Stimulated activated CD4-positive, alpha-beta T cell treated with anti-CD3 and anti-CD28 coated beads, Interleukin-2, amount 100 ng/mL, for 24 hours (primary cell): Measurements from ENCODE around the gene ING1.
"Not testable (repeated sequence)": the region's sequence is repeated elsewhere in the genome, so short reads cannot be mapped to it uniquely, and the experiment has no call there.

ENCODE experiments used
- DNase-seq, 2 donors: peaks; one replicate each; pipeline ENCODE4 v3.0.0-alpha.2; 2020

The ING1 gene, protein sequence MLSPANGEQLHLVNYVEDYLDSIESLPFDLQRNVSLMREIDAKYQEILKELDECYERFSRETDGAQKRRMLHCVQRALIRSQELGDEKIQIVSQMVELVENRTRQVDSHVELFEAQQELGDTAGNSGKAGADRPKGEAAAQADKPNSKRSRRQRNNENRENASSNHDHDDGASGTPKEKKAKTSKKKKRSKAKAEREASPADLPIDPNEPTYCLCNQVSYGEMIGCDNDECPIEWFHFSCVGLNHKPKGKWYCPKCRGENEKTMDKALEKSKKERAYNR

GRCh38 chr13:110713642-110713952, at the start of gene ING1:
Gene ING1, plus strand, starts transcription at chr13:110713700. Its CDS starts 450 bp downstream, at chr13:110714150.
- DNase-seq, result no peak

DNA sequence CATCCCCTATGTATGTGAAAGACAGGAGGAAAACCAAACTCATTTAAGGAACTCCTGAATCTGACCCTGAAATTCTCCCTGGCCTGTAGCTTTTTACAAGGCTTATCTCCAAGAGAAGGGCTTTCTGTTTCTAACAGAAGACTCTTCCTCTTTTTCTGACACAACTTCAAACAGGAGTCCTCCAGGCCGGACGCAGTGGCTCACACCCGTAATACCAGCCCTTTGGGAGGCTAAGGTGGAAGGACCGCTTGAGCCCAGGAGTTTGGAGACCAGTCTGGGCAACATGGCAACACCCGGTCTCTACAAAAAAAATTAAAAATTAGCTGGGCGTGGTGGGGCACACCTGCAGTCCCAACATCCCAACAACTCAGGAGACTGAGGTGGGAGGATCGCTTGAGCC, 49.5 kb upstream of the ING1 start:
- no peak for DNase-seq

DNA sequence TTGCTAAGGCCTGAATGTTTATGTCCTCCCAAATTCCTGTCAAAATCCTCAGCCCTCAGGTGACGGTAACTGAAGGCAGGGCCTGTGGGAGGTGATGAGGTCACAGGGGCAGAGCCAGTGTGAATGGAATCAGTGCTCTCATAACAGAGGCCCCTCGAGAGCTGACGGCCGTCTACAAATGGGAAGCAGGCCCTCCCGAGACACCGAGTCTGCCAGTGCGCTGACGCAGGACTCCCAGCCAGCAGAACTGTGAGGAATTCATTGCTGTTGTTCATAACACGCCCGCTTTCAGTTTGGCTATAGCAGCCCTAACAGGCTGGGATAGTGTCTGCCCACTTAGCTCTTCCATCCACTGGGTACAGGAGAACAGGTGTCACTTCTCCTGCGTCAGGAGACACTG, 48.8 kb upstream of the ING1 start:
- DNase-seq, result no peak

- DNase-seq, result no peak
Observed at GRCh38 chr13:110665491-110666254, 47.8 kb upstream of the ING1 start.

GRCh38 chr13:110666255-110666533, 47.3 kb upstream of the ING1 start:
- DNase-seq, result no peak

GRCh38 chr13:110669036-110669435, 44.5 kb upstream of the ING1 start:
- no peak for DNase-seq

DNA sequence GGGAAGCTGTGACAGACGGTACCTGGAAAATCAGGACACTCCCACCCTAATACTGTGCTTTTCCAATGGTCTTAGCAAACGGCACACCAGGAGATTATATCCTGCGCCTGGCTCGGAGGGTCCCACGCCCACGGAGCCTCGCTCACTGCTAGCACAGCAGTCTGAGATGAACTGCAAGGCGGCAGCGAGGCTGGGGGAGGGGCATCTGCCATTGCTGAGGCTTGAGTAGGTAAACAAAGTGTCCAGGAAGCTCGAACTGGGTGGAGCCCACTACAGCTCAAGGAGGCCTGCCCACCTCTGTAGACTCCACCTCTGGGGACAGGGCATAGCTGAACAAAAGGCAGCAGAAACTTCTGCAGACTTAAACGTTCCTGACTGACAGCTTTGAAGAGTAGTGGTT, 43.7 kb upstream of the ING1 start:
- DNase-seq, result not testable (repeated sequence)

DNA sequence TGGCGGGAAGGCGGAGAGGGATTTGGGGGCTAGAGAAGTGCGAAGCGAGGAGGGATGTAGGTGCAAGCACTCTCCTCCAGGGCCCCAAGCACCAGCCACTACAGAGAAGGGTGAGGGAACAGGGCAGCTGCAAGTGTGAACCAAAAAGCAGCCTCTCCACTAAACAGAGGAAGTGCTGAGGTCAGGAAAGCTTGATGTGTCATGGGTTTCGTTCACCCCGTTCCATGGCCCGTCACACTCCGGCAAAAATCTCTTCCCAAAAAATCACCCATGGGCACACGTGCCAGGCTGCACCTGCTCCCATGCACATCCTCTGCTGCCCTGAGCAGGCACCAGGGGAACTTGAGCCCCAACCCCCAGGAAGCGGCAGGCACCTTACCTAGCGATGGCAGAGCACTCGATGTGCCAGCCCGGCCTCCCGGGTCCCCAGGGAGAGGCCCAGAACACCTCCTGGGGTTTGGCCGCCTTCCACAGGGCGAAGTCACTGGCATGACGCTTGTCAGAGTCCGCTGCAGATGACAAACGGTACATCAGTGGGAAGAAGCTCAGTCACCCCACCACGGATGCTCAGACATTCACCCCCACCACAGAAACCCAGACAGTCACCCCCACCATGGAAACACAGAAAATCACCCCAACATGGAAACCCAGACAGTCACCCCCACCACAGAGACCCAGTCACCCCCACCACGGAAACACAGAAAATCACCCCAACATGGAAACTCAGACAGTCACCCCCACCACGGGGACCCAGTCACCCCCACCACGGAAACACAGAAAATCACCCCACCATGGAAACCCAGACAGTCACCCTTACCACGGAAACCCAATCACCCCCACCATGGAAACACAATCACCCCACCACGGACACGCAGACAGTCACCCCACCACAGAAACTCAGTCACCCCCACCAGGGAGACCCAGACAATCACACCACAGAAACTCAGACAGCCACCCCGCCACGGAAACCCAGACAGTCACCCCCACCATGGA, 36.6 kb upstream of the ING1 start:
- DNase-seq, result peak; percentile 31 to 35

DNA sequence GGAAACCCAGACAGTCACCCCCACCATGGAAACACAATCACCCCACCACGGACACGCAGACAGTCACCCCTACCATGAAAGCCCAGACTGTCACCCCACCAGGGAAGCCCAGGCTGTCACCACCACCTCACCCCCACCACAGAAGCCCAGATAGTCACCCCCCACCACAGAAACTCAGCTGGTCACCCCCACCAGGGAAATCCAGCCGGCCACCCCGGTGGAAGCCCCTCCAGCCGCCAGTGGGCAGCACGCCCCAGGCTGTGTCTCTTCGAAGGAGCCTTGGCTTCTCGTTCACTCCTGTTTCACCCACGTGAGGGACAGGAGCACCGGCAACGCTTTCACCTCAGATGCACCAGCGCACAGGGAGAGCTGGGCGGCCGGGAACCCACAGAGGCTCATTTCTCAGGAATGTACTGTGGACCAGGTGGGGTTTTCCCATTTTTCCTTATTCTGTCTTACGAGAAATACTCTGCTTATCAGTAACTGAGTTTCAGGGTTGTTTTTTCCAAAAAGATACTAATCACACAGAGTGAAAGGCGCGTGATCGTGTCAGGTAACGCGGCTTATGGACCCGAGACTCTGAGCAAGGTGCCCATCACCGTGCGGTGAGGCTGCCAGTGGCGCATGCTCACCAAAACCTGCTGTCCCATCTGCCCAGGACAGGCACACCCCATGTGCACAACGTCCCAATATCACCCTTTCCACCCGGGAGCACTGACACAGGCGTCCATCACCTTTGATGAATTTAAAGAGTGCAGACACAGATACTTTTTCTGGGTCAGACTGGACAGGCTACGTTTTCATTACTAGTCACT, 35.6 kb upstream of the ING1 start:
- peak in 1 of 2 donors; percentile 13 for DNase-seq

DNA sequence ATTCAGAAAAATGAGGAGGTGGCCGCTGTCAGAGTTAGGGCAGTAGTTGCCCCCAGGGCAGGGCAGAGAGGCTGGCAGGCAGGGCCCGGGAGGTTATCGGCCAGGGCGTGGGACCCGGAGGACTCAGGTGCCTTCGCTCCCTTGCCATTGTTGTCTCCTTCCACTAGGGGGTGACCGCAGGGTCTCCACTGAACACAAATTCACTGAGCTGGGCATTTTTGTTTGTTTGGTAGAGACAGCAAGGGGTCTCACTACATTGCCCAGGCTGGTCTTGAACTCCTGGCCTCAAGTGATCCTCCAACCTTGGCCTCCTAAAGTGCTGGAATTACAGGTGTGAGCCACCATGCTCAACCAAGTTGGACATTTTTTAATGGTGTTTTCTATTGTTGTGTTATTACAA, 32.6 kb upstream of the ING1 start:
- DNase-seq, result no peak

GRCh38 chr13:110681868-110682550, 31.5 kb upstream of the ING1 start:
- no peak for DNase-seq

DNA sequence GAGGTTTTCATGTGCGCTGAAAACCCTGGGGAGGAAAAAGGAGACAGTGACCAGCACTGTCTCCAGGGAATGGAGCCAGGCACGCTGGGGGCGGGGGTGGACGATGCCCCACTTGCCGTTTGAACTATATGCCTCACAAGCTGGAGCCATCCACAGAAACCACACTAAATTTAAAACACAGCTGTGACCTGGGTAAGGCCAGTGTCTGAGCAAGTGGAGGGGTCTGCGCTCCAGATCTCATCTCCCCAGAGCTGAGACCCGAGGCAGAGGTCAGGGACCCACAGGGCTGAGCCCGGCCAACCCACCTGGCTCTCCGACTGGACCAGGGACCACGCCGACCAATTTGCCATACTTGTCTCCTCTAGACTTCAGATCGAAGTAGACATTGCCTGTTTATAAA, 30.8 kb upstream of the ING1 start:
- DNase-seq, result no peak

- no peak for DNase-seq
Observed at GRCh38 chr13:110683203-110683883, 30.2 kb upstream of the ING1 start.

GRCh38 chr13:110683921-110684320, 29.6 kb upstream of the ING1 start:
- no peak for DNase-seq

DNA sequence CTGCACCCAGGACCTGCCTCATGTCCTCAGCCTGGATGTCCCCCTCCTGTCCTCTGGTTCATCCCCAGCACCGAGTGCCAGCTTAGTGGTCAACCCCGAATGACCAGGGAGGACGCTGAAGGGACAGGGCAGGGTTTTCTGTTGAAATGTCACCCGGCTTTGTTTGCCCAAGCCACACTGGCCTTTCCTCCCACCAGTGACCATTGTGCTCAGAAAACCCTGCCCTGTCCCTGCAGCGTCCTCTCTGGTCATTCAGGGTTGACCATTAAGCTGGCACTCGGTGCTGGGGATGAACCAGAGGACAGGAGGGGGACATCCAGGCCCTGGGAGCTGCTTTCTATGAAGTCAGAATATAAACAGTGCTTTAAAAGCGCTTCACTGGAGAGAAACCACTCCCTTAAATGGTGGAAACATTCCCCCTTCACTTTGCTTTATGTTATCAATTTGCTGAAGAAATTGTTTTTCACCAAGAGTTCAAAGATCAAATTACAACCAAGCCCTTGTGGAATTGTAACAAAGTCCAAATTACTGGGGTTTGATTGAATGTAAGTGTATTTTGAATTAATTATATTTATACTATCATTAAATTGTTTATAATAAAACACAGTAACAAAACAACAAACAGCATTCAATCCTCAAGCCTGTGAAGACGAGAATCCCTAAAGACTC, 29.0 kb upstream of the ING1 start:
- DNase-seq, result no peak

DNA sequence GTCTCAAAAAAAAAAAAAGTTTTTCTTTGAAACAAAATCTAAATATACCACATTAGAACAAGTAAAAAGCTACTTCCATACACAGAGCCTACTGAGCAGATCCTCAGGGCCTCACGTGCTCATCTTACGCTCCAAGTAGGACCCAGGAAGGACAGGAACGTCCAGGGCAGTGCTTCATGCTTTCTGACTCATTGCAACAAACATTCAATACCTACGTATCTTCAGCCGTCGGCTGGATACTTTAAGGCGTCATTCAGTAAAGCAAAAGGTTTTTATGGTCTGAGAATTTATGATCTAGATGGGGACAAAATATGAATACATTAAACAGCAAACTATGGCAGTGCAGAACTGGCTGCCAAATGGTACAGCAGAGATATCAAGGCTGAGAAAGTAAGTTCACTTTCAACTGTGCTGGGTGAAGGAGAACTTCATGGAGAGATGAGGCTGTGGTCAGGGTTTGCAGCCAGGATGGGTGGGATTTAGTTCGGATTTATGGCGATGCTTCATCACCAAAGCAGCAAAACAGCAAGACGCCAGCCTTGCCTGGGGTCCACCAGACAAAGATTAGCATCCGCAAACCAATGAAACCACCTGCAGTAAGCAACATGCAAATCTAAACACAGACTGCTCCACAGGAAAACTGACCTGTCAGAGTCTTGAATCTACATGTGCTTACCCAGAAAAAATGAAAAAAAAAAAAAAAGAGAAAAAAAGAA, 28.0 kb upstream of the ING1 start:
- DNase-seq, result no peak

GRCh38 chr13:110687736-110688135, 25.8 kb upstream of the ING1 start:
- no peak for DNase-seq

- no peak for DNase-seq
Observed at GRCh38 chr13:110689041-110689440, 24.5 kb upstream of the ING1 start.

- DNase-seq, result no peak
Observed at GRCh38 chr13:110689711-110690110, 23.8 kb upstream of the ING1 start.

GRCh38 chr13:110690516-110690915, 23.0 kb upstream of the ING1 start:
- no peak for DNase-seq
